ENCODE data around the gene TRIO.

Gene TRIO

GRCh38 chr5:14471507-14471906, 328.4 kb downstream of the TRIO start:
- DNase-seq, result no peak

GRCh38 chr5:14472986-14473567, 329.9 kb downstream of the TRIO start:
- no peak for DNase-seq

- no peak for DNase-seq
Observed at GRCh38 chr5:14475045-14475444, 331.9 kb downstream of the TRIO start.

- DNase-seq, result no peak
Observed at GRCh38 chr5:14476786-14477435, 333.8 kb downstream of the TRIO start.

GRCh38 chr5:14479143-14479696, 336.1 kb downstream of the TRIO start:
- DNase-seq, result no peak

- no peak for DNase-seq
Observed at GRCh38 chr5:14481349-14481748, 338.2 kb downstream of the TRIO start.

- DNase-seq, result no peak
Observed at GRCh38 chr5:14482085-14482484, 338.9 kb downstream of the TRIO start.

- DNase-seq, result no peak
Observed at GRCh38 chr5:14483504-14484157, 340.5 kb downstream of the TRIO start.

- no peak for DNase-seq
Observed at GRCh38 chr5:14486486-14486885, 343.3 kb downstream of the TRIO start.

GRCh38 chr5:14486996-14487896, 344.1 kb downstream of the TRIO start:
- no peak for DNase-seq

GRCh38 chr5:14487897-14488570, 344.9 kb downstream of the TRIO start:
- no peak for DNase-seq

GRCh38 chr5:14488709-14489108, 345.6 kb downstream of the TRIO start:
- no peak for DNase-seq

- DNase-seq, result no peak
Observed at GRCh38 chr5:14489643-14490042, 346.5 kb downstream of the TRIO start.

- no peak for DNase-seq
Observed at GRCh38 chr5:14490309-14490711, 347.2 kb downstream of the TRIO start.

GRCh38 chr5:14491015-14491915, 348.1 kb downstream of the TRIO start:
- no peak for DNase-seq

GRCh38 chr5:14492331-14492964, 349.3 kb downstream of the TRIO start:
- no peak for DNase-seq

GRCh38 chr5:14495301-14495700, 352.2 kb downstream of the TRIO start:
- DNase-seq, result no peak

GRCh38 chr5:14497311-14497710, 354.2 kb downstream of the TRIO start:
- no peak for DNase-seq

- no peak for DNase-seq
Observed at GRCh38 chr5:14501353-14502293, 358.5 kb downstream of the TRIO start.

- no peak for DNase-seq
Observed at GRCh38 chr5:14502294-14502690, 359.1 kb downstream of the TRIO start.
